CD8-positive, alpha-beta memory T cell (primary cell): ENCODE measurements around the gene DIPK1A. TPM values are rescaled to one million over a fixed set of nuclear protein-coding genes. Genes with fewer than 3 reads are reported as not detected.

ENCODE experiments used
- CTCF ChIA-PET: fragments of 350-600 bp; sonication (Branson Sonifier 250); formaldehyde crosslinking; loops from one replicate; lab custom pipeline; 2021; ENCODE audit warnings: antibody characterized with exemption; lab: Charles Lee
- POLR2A ChIA-PET: fragments of 350-600 bp; sonication (Branson Sonifier 250); formaldehyde crosslinking; loops from one replicate; lab custom pipeline; 2021; ENCODE audit warnings: antibody characterized with exemption; lab: Charles Lee
- DNase-seq, 5 donors: peaks; one replicate each; pipeline versions ENCODE4 v3.0.0 to v3.0.0-alpha.2; 2020 to 2022; ENCODE audit warnings: mixed read lengths in 1 of 5
- H3K27ac ChIP-seq: one replicate; pipeline ENCODE4 v1.7.0; 2013; ENCODE audit warnings: low read depth, mild to moderate bottlenecking, low read length, moderate library complexity
- H3K27me3 ChIP-seq: 2 replicates; pipeline ENCODE4 v1.7.0; 2013; ENCODE audit warnings: low read length, mild to moderate bottlenecking; ENCODE audit not compliant: insufficient read depth, poor library complexity, severe bottlenecking
- H3K36me3 ChIP-seq: 2 replicates; pipeline ENCODE4 v1.7.0; 2013; ENCODE audit warnings: mild to moderate bottlenecking, low read length, moderate library complexity; ENCODE audit not compliant: insufficient read depth
- H3K4me1 ChIP-seq: 2 replicates; pipeline ENCODE4 v1.7.0; 2013; ENCODE audit warnings: mild to moderate bottlenecking, low read length, moderate library complexity; ENCODE audit not compliant: insufficient read depth
- H3K4me3 ChIP-seq: 2 replicates; pipeline ENCODE4 v1.7.0; 2013; ENCODE audit warnings: mild to moderate bottlenecking, low read length
- H3K9me3 ChIP-seq: 2 replicates; pipeline ENCODE4 v1.7.0; 2013; ENCODE audit warnings: mild to moderate bottlenecking, low read length
- H3K27ac Mint-ChIP-seq, 8 donors: one replicate each; pipeline ENCODE4 v1.8.0; 2020 to 2021; ENCODE audit warnings: mixed read lengths in 8 of 8, mild to moderate bottlenecking in 6 of 8, inconsistent platforms in 3 of 8, moderate library complexity in 3 of 8
- H3K27me3 Mint-ChIP-seq, 2 donors: one replicate each; pipeline ENCODE4 v1.8.0; 2020 to 2021; ENCODE audit warnings: mixed read lengths in 2 of 2, mild to moderate bottlenecking in 1 of 2, moderate library complexity in 1 of 2
- H3K36me3 Mint-ChIP-seq, 3 donors: one replicate each; pipeline ENCODE4 v1.8.0; 2020 to 2021; ENCODE audit warnings: mixed read lengths in 3 of 3, inconsistent platforms in 1 of 3, mild to moderate bottlenecking in 1 of 3
- H3K4me1 Mint-ChIP-seq, 3 donors: one replicate each; pipeline ENCODE4 v1.8.0; 2020 to 2021; ENCODE audit warnings: mixed read lengths in 3 of 3, inconsistent platforms in 1 of 3, mild to moderate bottlenecking in 1 of 3
- H3K4me3 Mint-ChIP-seq, 7 donors: one replicate each; pipeline ENCODE4 v1.8.0; 2020 to 2021; ENCODE audit warnings: mixed read lengths in 7 of 7, mild to moderate bottlenecking in 6 of 7, moderate library complexity in 4 of 7, inconsistent platforms in 2 of 7
- H3K9me3 Mint-ChIP-seq, 5 donors: one replicate each; pipeline ENCODE4 v1.8.0; 2020 to 2022; ENCODE audit warnings: mixed read lengths in 5 of 5, mild to moderate bottlenecking in 3 of 5, moderate library complexity in 2 of 5, inconsistent platforms in 1 of 5
- polyA plus RNA-seq: library from polyadenylated mRNA; unstranded; fragments of 300-500 nt; fragmentation: Illumina TruSeq; gene quantifications from one replicate; pipeline ENCODE4 v1.2.3, GENCODE V29; 2021
- total RNA-seq, 2 experiments: library from RNA; stranded (reverse); gene quantifications; one replicate each; pipeline ENCODE4 v1.2.3, GENCODE V29; 2021

DIPK1A gene
- total and polyA plus RNA-seq, 3 experiments from 2014 or later: 10.9 to 15.7 (median 12.9) TPM

DNA sequence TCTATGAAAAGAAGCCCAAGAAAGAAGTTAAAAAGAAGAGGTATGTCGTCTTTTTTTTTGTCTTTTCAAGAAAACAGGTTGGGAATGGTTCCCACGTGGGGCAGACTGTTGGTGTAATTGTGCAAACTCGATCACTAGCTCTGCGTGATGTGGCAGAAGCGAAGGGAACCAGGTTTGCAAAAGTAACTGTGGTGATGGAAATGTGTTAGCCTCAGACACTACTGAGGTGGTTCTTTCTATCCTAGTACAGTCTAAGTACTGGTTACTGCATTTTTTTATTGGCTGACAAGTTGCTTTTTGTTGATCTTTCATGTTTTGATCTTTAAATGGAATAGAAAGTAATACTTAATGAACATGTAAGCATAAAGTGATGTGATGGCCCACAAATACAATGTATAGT is 120.7 kb downstream of the DIPK1A start:
- DNase-seq: peak in 1 of 5 donors; percentile 20
- H3K36me3 ChIP-seq: peaks cover 77% of the 10 kb centered on the region
- Mint-ChIP-seq H3K36me3 (peaks cover 10 to 86% (median 36%) of the 10 kb centered on the region in 3 donors), H3K4me1 (peaks cover 50 to 58% (median 57%) of the 10 kb centered on the region in 3 donors), H3K27ac (peak overlapping the region; percentile 48 to 93 (median 79)), H3K27me3 (no peaks in the 10 kb centered on the region), H3K9me3 (no peaks in the 10 kb centered on the region), H3K4me3 (peak overlapping the region in 6 of 7 donors; percentile 10 to 69 (median 42))
- H3K4me1 ChIP-seq: peaks cover 47% of the 10 kb centered on the region
- no peaks in the 10 kb centered on the region for H3K9me3 ChIP-seq
- H3K4me3 ChIP-seq: no peak overlapping the region
- no peaks in the 10 kb centered on the region for H3K27me3 ChIP-seq
- ChIA-PET POLR2A (no interaction called here), CTCF (interaction anchor here (3.3 kb wide), 1 partner anchor 120 kb away, joined by 7 read pairs; no protein-coding TSS in a partner anchor)
- no peak overlapping the region for H3K27ac ChIP-seq

DNA sequence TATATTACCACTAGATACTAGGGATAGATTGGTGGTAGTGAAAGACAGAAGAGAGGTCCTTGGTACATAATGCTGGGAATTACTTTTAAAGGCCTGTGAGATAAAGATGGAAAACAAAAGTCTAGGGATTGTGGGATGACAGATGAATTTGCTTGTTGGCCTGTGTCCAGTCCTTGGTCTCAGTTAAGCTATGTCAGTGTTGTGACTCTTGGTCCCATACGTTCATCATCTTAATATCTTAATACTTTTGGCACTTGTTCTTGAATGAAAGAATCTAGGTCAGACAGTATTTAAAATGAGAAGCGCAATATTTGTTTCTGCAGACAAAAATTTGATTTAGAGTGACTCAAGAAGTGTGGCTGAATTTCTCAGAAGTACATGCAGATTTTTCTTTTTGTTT is 121.8 kb downstream of the DIPK1A start:
- no peak for DNase-seq
- Histone ChIP-seq H3K27ac (no peak overlapping the region), H3K36me3 (peaks cover 83% of the 10 kb centered on the region), H3K27me3 (no peaks in the 10 kb centered on the region), H3K9me3 (no peaks in the 10 kb centered on the region), H3K4me1 (peaks cover 59% of the 10 kb centered on the region), H3K4me3 (no peak overlapping the region)
- Mint-ChIP-seq H3K36me3 (peaks cover 12 to 97% (median 37%) of the 10 kb centered on the region in 3 donors), H3K27ac (peak overlapping the region; percentile 58 to 97 (median 83)), H3K27me3 (no peaks in the 10 kb centered on the region), H3K4me3 (peak overlapping the region in 5 of 7 donors; percentile 7 to 55 (median 17)), H3K4me1 (peaks cover 62 to 70% (median 68%) of the 10 kb centered on the region in 3 donors), H3K9me3 (no peaks in the 10 kb centered on the region)
- POLR2A ChIA-PET: no interaction called here
- CTCF ChIA-PET: interaction anchor here (1.0 to 3.3 kb wide), 3 partner anchors 19 to 129 kb away, joined by 3 to 7 read pairs (median 4); no protein-coding TSS in a partner anchor

DNA sequence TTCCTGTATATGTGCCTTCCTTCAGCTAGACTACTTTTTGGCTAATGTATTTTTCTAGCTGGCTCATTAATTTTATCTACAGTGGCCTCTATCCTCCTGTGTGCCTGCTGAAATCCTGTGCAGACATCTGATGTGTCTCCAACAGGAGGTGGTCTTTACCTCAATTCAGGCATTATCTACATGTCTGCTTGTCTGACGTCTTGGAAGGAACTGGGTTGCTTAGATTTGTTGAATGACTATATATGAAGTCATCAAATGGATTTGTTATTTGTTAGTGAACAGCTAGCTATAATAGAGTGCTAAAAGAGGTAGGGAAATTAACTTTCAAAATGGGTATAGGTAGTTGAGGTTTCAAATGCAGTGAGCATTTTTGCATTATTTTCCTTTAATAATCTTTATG is 122.7 kb downstream of the DIPK1A start:
- CTCF ChIA-PET: interaction anchor here (0.7 to 3.3 kb wide), 2 partner anchors 31 to 122 kb away, joined by 3 to 7 read pairs; no protein-coding TSS in a partner anchor
- H3K27me3 ChIP-seq: no peaks in the 10 kb centered on the region
- no peak overlapping the region for H3K27ac ChIP-seq
- POLR2A ChIA-PET: interaction anchor here (1.5 kb wide), 1 partner anchor 124 kb away, joined by 14 read pairs; no protein-coding TSS in a partner anchor
- H3K36me3 ChIP-seq: peaks cover 81% of the 10 kb centered on the region
- DNase-seq: no peak
- Mint-ChIP-seq H3K27me3 (no peaks in the 10 kb centered on the region), H3K36me3 (peaks cover 12 to 97% (median 33%) of the 10 kb centered on the region in 3 donors), H3K9me3 (no peaks in the 10 kb centered on the region), H3K4me1 (peaks cover 71 to 79% (median 78%) of the 10 kb centered on the region in 3 donors), H3K4me3 (peak overlapping the region in 4 of 7 donors; percentile 4 to 47 (median 15)), H3K27ac (peak overlapping the region; percentile 49 to 98 (median 90))
- H3K9me3 ChIP-seq: no peaks in the 10 kb centered on the region
- peaks cover 68% of the 10 kb centered on the region for H3K4me1 ChIP-seq
- H3K4me3 ChIP-seq: no peak overlapping the region

DNA sequence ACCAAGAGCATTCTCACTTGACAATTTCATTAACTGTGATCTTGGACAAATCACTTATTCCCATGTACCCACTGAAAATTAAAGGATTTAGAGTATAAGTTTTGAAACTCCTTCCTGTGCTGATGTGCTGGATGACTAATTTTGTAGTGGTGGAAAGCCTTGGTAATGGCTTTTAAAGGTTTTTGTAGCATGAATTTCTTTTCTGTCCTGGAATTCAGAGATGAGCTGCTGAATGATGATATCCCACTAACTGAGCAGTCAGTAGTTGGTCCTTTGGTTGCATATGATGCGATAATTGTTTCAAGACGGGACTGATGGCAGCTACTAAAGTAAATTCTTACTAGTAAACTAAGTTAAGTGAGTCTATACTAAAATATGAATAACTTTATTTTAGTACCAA is 124.2 kb downstream of the DIPK1A start:
- Histone ChIP-seq H3K36me3 (peaks cover 72% of the 10 kb centered on the region), H3K27ac (no peak overlapping the region), H3K4me3 (no peak overlapping the region), H3K4me1 (peaks cover 72% of the 10 kb centered on the region), H3K9me3 (no peaks in the 10 kb centered on the region), H3K27me3 (no peaks in the 10 kb centered on the region)
- H3K4me3 Mint-ChIP-seq: peak overlapping the region in 3 of 7 donors; percentile 4 to 26 (median 26)
- H3K4me1 Mint-ChIP-seq: peaks cover 83 to 92% (median 89%) of the 10 kb centered on the region in 3 donors
- peak overlapping the region in 7 of 8 donors; percentile 41 to 98 (median 88) for H3K27ac Mint-ChIP-seq
- no peak for DNase-seq
- POLR2A ChIA-PET: interaction anchor here (1.5 kb wide), 1 partner anchor 125 kb away, joined by 14 read pairs; no protein-coding TSS in a partner anchor
- CTCF ChIA-PET: interaction anchor here (1.2 kb wide), 1 partner anchor 157 kb away, joined by 6 read pairs; no protein-coding TSS in a partner anchor
- peaks cover 0 to 1% (median 0%) of the 10 kb centered on the region in 5 donors for H3K9me3 Mint-ChIP-seq
- H3K27me3 Mint-ChIP-seq: no peaks in the 10 kb centered on the region
- peaks cover 7 to 95% (median 30%) of the 10 kb centered on the region in 3 donors for H3K36me3 Mint-ChIP-seq

DNA sequence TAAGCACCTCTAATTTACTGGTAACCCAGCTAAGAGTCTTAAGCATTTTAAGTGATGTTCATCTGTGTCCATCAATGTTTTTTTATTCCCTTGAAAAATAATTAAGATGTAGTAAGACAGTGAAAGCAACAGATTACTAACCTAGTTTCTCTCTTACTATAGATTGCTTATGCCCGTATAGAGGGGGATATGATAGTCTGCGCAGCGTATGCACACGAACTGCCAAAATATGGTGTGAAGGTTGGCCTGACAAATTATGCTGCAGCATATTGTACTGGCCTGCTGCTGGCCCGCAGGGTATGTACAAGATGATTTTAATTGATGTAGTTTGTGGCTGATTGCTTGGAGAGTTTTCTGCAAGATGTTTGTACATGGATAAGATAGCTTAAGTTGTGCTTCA is 126.6 kb downstream of the DIPK1A start:
- H3K36me3 ChIP-seq: peaks cover 53% of the 10 kb centered on the region
- Mint-ChIP-seq H3K4me1 (peaks cover 72 to 83% (median 74%) of the 10 kb centered on the region in 3 donors), H3K4me3 (peak overlapping the region; percentile 93 to 99 (median 98)), H3K9me3 (peaks cover 0 to 1% (median 0%) of the 10 kb centered on the region in 5 donors), H3K36me3 (peaks cover 7 to 76% (median 24%) of the 10 kb centered on the region in 3 donors), H3K27ac (peak overlapping the region; percentile 94 to 100 (median 98)), H3K27me3 (peaks cover 0 to 2% of the 10 kb centered on the region in 2 donors)
- H3K9me3 ChIP-seq: no peaks in the 10 kb centered on the region
- DNase-seq: no peak
- no peaks in the 10 kb centered on the region for H3K27me3 ChIP-seq
- ChIA-PET CTCF (interaction anchor here (0.7 to 0.9 kb wide), 2 partner anchors 127 to 160 kb away, joined by 3 to 4 read pairs; no protein-coding TSS in a partner anchor), POLR2A (interaction anchor here (0.6 to 0.7 kb wide), 2 partner anchors 11 to 853 kb away, joined by 3 to 7 read pairs; no protein-coding TSS in a partner anchor)
- H3K4me3 ChIP-seq: no peak overlapping the region
- no peak overlapping the region for H3K27ac ChIP-seq
- H3K4me1 ChIP-seq: peaks cover 68% of the 10 kb centered on the region

DNA sequence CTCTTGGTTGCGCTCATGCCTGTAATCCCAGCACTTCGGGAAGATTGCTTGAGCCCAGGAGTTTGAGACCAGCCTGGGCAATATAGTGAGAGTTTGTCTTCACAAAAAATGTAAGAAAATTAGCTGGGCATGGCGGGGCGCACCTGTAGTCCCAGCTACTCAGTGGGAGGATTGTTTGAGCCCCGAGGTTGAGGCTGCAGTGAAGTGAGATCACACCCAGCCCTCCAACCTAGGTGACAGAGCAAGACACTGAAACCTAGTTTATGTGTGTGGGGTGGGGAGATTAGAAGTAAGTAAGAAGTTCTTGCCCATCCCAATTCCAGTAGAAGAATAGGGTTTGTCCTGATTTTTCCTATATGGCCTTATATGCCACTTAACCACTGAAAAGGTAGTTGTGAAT is 127.4 kb downstream of the DIPK1A start:
- H3K27ac ChIP-seq: peak overlapping the region; percentile 90
- H3K9me3 Mint-ChIP-seq: peaks cover 0 to 1% (median 0%) of the 10 kb centered on the region in 5 donors
- H3K4me3 Mint-ChIP-seq: peak overlapping the region; percentile 93 to 99 (median 98)
- peaks cover 48% of the 10 kb centered on the region for H3K36me3 ChIP-seq
- peaks cover 7 to 69% (median 24%) of the 10 kb centered on the region in 3 donors for H3K36me3 Mint-ChIP-seq
- H3K4me1 ChIP-seq: peaks cover 60% of the 10 kb centered on the region
- peaks cover 0 to 2% of the 10 kb centered on the region in 2 donors for H3K27me3 Mint-ChIP-seq
- H3K9me3 ChIP-seq: no peaks in the 10 kb centered on the region
- no peak for DNase-seq
- no peaks in the 10 kb centered on the region for H3K27me3 ChIP-seq
- ChIA-PET CTCF (interaction anchor here (0.7 kb wide), 1 partner anchor 128 kb away, joined by 4 read pairs; no protein-coding TSS in a partner anchor), POLR2A (interaction anchor here (0.7 kb wide), 2 partner anchors 128 to 854 kb away, joined by 3 to 5 read pairs; no protein-coding TSS in a partner anchor)
- H3K4me1 Mint-ChIP-seq: peaks cover 64 to 75% (median 68%) of the 10 kb centered on the region in 3 donors
- H3K4me3 ChIP-seq: peak overlapping the region; percentile 69
- peak overlapping the region; percentile 94 to 100 (median 98) for H3K27ac Mint-ChIP-seq

DNA sequence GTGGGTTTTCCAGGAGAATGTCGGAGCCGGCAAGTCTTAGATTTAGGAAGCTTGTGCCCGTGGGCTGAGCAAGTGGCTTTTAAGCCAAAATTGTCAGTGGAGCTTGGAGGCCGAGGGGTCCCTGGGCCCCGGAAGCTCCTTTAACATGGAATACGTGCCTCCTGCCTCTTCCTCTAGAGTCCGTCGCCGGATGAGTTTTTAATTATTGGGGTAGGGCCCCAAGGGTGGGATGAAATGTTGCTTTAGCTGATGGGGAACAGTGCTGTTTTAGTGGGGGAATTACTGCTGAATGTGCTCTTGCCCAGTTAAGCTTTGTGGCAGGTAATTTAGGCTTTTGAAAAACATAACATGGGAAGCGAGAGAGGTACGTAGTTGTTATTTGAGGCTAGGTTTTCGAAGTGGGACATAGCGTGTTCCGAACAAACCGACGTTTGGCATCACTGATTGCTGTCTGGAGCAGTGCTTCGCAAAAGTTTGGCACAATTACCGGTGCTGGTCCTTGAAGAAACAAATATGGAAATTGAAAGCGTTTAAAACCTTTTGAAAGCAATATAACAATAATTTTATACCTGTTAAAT is 128.6 kb downstream of the DIPK1A start:
- H3K4me1 ChIP-seq: peaks cover 49% of the 10 kb centered on the region

More for the DNA sequence above, 128.6 kb downstream of the DIPK1A start:
- Histone ChIP-seq H3K36me3 (peaks cover 37% of the 10 kb centered on the region), H3K27me3 (no peaks in the 10 kb centered on the region), H3K27ac (peak overlapping the region; percentile 90), H3K9me3 (no peaks in the 10 kb centered on the region), H3K4me3 (peak overlapping the region; percentile 69)
- peak overlapping the region; percentile 94 to 100 (median 98) for H3K27ac Mint-ChIP-seq
- peaks cover 52 to 63% (median 56%) of the 10 kb centered on the region in 3 donors for H3K4me1 Mint-ChIP-seq
- peaks cover 0 to 2% of the 10 kb centered on the region in 2 donors for H3K27me3 Mint-ChIP-seq
- H3K4me3 Mint-ChIP-seq: peak overlapping the region; percentile 93 to 99 (median 98)
- ChIA-PET POLR2A (interaction anchor here (0.6 to 2.3 kb wide), 7 partner anchors 10 to 1811 kb away, joined by 3 to 40 read pairs (median 3); partner anchors contain the start of genes DIPK1A, EVI5 and ZNF644), CTCF (interaction anchor here (0.9 to 2.4 kb wide), 24 partner anchors 9 to 752 kb away, joined by 3 to 27 read pairs (median 4); partner anchors contain the start of genes BTBD8, DIPK1A, DR1 and EVI5)
- H3K36me3 Mint-ChIP-seq: peaks cover 4 to 56% (median 21%) of the 10 kb centered on the region in 3 donors
- H3K9me3 Mint-ChIP-seq: peaks cover 0 to 1% (median 0%) of the 10 kb centered on the region in 5 donors
- no peak for DNase-seq
